WTC11 (cell line): Measurements from ENCODE around the gene KCNK5. TPM values are rescaled to one million over a fixed set of nuclear protein-coding genes. Genes with fewer than 3 reads are reported as not detected.

Source experiments
- ATAC-seq: fragments of 200-7000 bp; cut with Tn5 transposase; 2 replicates; pipeline ENCODE4 v1.10.0; 2021; ENCODE audit warnings: mild to moderate bottlenecking, moderate library complexity
- CTCF ChIA-PET: fragments of 300-600 bp; sonication (Branson Sonifier 250); formaldehyde crosslinking; loops from one replicate; lab custom pipeline; 2021; ENCODE audit warnings: antibody characterized with exemption; lab: Charles Lee
- POLR2A ChIA-PET: fragments of 350-600 bp; sonication (Branson Sonifier 250); formaldehyde crosslinking; loops from one replicate; lab custom pipeline; 2021; ENCODE audit warnings: antibody characterized with exemption; lab: Charles Lee
- DNase-seq: peaks from one replicate; pipeline ENCODE4 v3.0.0; 2021; ENCODE audit warnings: low spot score
- H3K27ac Mint-ChIP-seq: 2 replicates; pipeline ENCODE4 v1.8.0; 2021; ENCODE audit warnings: mixed read lengths
- H3K27me3 Mint-ChIP-seq: 2 replicates; pipeline ENCODE4 v1.8.0; 2021; ENCODE audit warnings: low read depth, mild to moderate bottlenecking, moderate library complexity, mixed read lengths
- H3K36me3 Mint-ChIP-seq: 2 replicates; pipeline ENCODE4 v1.8.0; 2021; ENCODE audit warnings: mixed read lengths
- H3K4me1 Mint-ChIP-seq: 2 replicates; pipeline ENCODE4 v1.8.0; 2022; ENCODE audit warnings: mixed read lengths
- H3K4me3 Mint-ChIP-seq: 2 replicates; pipeline ENCODE4 v1.8.0; 2021; ENCODE audit warnings: mild to moderate bottlenecking, moderate library complexity, mixed read lengths
- H3K9me3 Mint-ChIP-seq: 2 replicates; pipeline ENCODE4 v1.8.0; 2021; ENCODE audit warnings: mixed read lengths
- ATF1 ChIP-seq: sonication (generic); formaldehyde crosslinking; IDR thresholded peaks from 2 replicates; pipeline ENCODE4 v1.8.1; 2023; ENCODE audit warnings: mild to moderate bottlenecking, moderate library complexity, missing genetic modification reagents
- ATF2 ChIP-seq: sonication (generic); formaldehyde crosslinking; IDR thresholded peaks from 2 replicates; pipeline ENCODE4 v1.8.1; 2022; ENCODE audit warnings: low read depth, missing genetic modification reagents, borderline replicate concordance
- ATF3 ChIP-seq: sonication (generic); formaldehyde crosslinking; conservative IDR thresholded peaks from 2 replicates; pipeline ENCODE4 v1.8.1; 2022; ENCODE audit warnings: mild to moderate bottlenecking, missing genetic modification reagents
- CREB1 ChIP-seq: sonication (generic); formaldehyde crosslinking; IDR thresholded peaks from 2 replicates; pipeline ENCODE4 v1.8.0; 2023; ENCODE audit warnings: mild to moderate bottlenecking, missing genetic modification reagents
- EMX1 ChIP-seq: fragments of 250-450 bp; sonication (Bioruptor Pico); IDR thresholded peaks from 2 replicates; pipeline ENCODE4 v1.8.0; 2021; ENCODE audit warnings: mild to moderate bottlenecking
- ESRRA ChIP-seq: sonication (generic); formaldehyde crosslinking; IDR thresholded peaks from 2 replicates; pipeline ENCODE4 v1.8.1; 2022; ENCODE audit warnings: mild to moderate bottlenecking, missing genetic modification reagents, borderline replicate concordance
- FOXP1 ChIP-seq: sonication (generic); formaldehyde crosslinking; IDR thresholded peaks from 2 replicates; pipeline ENCODE4 v1.8.0; 2022; ENCODE audit warnings: missing genetic modification reagents, mild to moderate bottlenecking, moderate library complexity, borderline replicate concordance
- GRHL2 ChIP-seq: fragments of 250-450 bp; sonication (Bioruptor Pico); IDR thresholded peaks from 2 replicates; pipeline ENCODE4 v1.8.0; 2022; ENCODE audit warnings: mild to moderate bottlenecking, moderate library complexity; ENCODE audit not compliant: insufficient replicate concordance, severe bottlenecking
- JAZF1 ChIP-seq: fragments of 250-450 bp; sonication (Bioruptor Pico); IDR thresholded peaks from 2 replicates; pipeline ENCODE4 v1.9.0; 2021; ENCODE audit warnings: moderate library complexity, mild to moderate bottlenecking, inconsistent platforms
- MYBL2 ChIP-seq: sonication (generic); formaldehyde crosslinking; IDR thresholded peaks from 2 replicates; pipeline ENCODE4 v1.8.1; 2023; ENCODE audit warnings: mild to moderate bottlenecking, moderate library complexity, missing genetic modification reagents
- OVOL2 ChIP-seq: fragments of 250-450 bp; sonication (Bioruptor Pico); IDR thresholded peaks from 2 replicates; pipeline ENCODE4 v1.9.0; 2021; ENCODE audit warnings: mild to moderate bottlenecking, borderline replicate concordance
- RELA ChIP-seq: sonication (generic); formaldehyde crosslinking; IDR thresholded peaks from 2 replicates; pipeline ENCODE4 v1.8.1; 2022; ENCODE audit warnings: missing genetic modification reagents, mild to moderate bottlenecking, borderline replicate concordance
- TEAD4 ChIP-seq: sonication (generic); formaldehyde crosslinking; IDR thresholded peaks from 2 replicates; pipeline ENCODE4 v1.8.0; 2022; ENCODE audit warnings: mild to moderate bottlenecking, missing genetic modification reagents
- ZBTB21 ChIP-seq: sonication (generic); formaldehyde crosslinking; IDR thresholded peaks from 2 replicates; pipeline ENCODE4 v1.8.1; 2023; ENCODE audit warnings: mild to moderate bottlenecking, missing genetic modification reagents, borderline replicate concordance
- ZNF138 ChIP-seq: sonication (generic); formaldehyde crosslinking; conservative IDR thresholded peaks from 2 replicates; pipeline ENCODE4 v1.8.1; 2022; ENCODE audit warnings: mild to moderate bottlenecking, moderate library complexity, missing genetic modification reagents
- ZNF219 ChIP-seq: sonication (generic); formaldehyde crosslinking; IDR thresholded peaks from 2 replicates; pipeline ENCODE4 v1.8.0; 2023; ENCODE audit warnings: missing genetic modification reagents, mild to moderate bottlenecking, borderline replicate concordance
- ZNF281 ChIP-seq: sonication (generic); formaldehyde crosslinking; IDR thresholded peaks from 2 replicates; pipeline ENCODE4 v1.8.0; 2023; ENCODE audit warnings: mild to moderate bottlenecking, missing genetic modification reagents
- ZNF532 ChIP-seq: fragments of 250-450 bp; sonication (Bioruptor Pico); IDR thresholded peaks from 2 replicates; pipeline ENCODE4 v1.9.0; 2021; ENCODE audit warnings: mild to moderate bottlenecking, borderline replicate concordance
- total RNA-seq: library from RNA; stranded (reverse); gene quantifications from 3 replicates; pipeline ENCODE4 v1.2.3, GENCODE V29; 2021
- TF ChIP-seq, protein P1 (sequence below): fragments of 250-450 bp; sonication (Bioruptor Pico); IDR thresholded peaks from 2 replicates; pipeline ENCODE4 v1.9.0; 2021; ENCODE audit warnings: moderate library complexity, mild to moderate bottlenecking, inconsistent platforms, borderline replicate concordance
- TF ChIP-seq, protein P2 (sequence below): sonication (generic); formaldehyde crosslinking; IDR thresholded peaks from 2 replicates; pipeline ENCODE4 v1.8.0; 2022; ENCODE audit warnings: mild to moderate bottlenecking, missing genetic modification reagents

KCNK5 gene
- total RNA-seq, 1 experiment from 2014 or later: 41.8 TPM

- Mint-ChIP-seq H3K4me3 (no peak overlapping the region), H3K9me3 (no peaks in the 10 kb centered on the region), H3K27me3 (no peaks in the 10 kb centered on the region; the same call in 1 of the 2 replicates), H3K36me3 (no peaks in the 10 kb centered on the region), H3K27ac (no peak overlapping the region), H3K4me1 (0 out of 2 replicates have a peak, but pooled peaks cover 6% of the 10 kb centered on the region)
- ChIA-PET CTCF (interaction anchor here (0.9 to 1.5 kb wide), 6 partner anchors 15 to 59 kb away, joined by 3 to 9 read pairs (median 4); no protein-coding TSS in a partner anchor), POLR2A (no interaction called here)
- DNase-seq: no peak
- TF ChIP-seq JAZF1 (CRISPR knock-in tag) (no peak), MYBL2 (CRISPR knock-in tag) (no peak), ZNF219 (CRISPR knock-in tag) (no peak), TEAD4 (CRISPR knock-in tag) (no peak), GRHL2 (no peak), ZNF138 (CRISPR knock-in tag) (no peak), ATF3 (CRISPR knock-in tag) (no peak)
- TF ChIP-seq, protein P1, sequence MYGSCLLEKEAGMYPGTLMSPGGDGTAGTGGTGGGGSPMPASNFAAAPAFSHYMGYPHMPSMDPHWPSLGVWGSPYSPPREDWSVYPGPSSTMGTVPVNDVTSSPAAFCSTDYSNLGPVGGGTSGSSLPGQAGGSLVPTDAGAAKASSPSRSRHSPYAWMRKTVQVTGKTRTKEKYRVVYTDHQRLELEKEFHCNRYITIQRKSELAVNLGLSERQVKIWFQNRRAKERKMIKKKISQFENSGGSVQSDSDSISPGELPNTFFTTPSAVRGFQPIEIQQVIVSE (CRISPR knock-in tag): no peak
- no peak for ATAC-seq
Observed at GRCh38 chr6:39243809-39244208, 14.5 kb upstream of the KCNK5 start.

DNA sequence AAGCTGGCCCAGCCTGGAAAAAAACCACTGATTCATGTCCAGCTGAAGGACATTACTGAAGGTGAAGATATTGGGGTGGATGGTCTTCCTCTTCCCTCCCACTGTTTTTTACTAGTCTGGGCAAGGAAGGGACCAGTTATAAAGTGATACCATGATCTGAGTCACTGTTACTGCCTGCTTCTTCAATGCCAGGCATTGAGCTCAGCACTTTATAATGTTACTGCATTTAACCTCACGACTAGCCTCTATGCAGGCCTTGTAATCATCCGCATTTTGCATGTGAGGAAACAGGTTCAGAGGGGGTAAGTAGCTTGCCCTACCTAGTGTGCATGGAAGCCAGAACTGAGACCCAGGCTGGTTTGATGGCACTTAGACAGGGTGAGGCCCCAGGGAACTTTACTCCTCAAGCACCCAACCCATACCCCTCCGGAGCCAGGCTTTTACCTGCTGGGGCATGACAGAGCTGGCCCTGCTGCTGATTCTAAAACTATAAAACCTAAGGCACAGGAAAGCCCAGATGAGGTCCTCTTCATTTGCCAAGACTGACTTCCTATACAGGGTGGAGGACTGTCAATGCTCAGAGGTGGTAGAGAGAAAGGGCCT is 11.0 kb upstream of the KCNK5 start:
- POLR2A ChIA-PET: no interaction called here
- Mint-ChIP-seq H3K27me3 (no peaks in the 10 kb centered on the region), H3K4me3 (no peak overlapping the region), H3K36me3 (no peaks in the 10 kb centered on the region), H3K27ac (no peak overlapping the region), H3K9me3 (no peaks in the 10 kb centered on the region), H3K4me1 (peaks cover 13% of the 10 kb centered on the region; the same call in 1 of the 2 replicates)
- ATAC-seq (no peak), DNase-seq (no peak)
- CTCF ChIA-PET: interaction anchor here (1.0 to 4.7 kb wide), 7 partner anchors 11 to 62 kb away, joined by 3 to 29 read pairs (median 3); partner anchors contain the start of gene KCNK5
- TF ChIP-seq ZBTB21: no peak
- TF ChIP-seq OVOL2 (CRISPR knock-in tag): no peak
- TF ChIP-seq ESRRA: no peak
- no peak for TF ChIP-seq ZNF532 (CRISPR knock-in tag)
- TF ChIP-seq FOXP1 (CRISPR knock-in tag): no peak
- TF ChIP-seq, protein P2, sequence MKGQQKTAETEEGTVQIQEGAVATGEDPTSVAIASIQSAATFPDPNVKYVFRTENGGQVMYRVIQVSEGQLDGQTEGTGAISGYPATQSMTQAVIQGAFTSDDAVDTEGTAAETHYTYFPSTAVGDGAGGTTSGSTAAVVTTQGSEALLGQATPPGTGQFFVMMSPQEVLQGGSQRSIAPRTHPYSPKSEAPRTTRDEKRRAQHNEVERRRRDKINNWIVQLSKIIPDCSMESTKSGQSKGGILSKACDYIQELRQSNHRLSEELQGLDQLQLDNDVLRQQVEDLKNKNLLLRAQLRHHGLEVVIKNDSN (CRISPR knock-in tag): no peak
- no peak for TF ChIP-seq EMX1 (CRISPR knock-in tag)
- TF ChIP-seq ATF1: no peak
- TF ChIP-seq RELA (CRISPR knock-in tag): no peak
- no peak for TF ChIP-seq ATF2 (CRISPR knock-in tag)
- no peak for TF ChIP-seq ZNF281 (CRISPR knock-in tag)
- no peak for TF ChIP-seq CREB1 (CRISPR knock-in tag)
